SKM-1 (cell line): ENCODE measurements around the gene TULP1.
"Not testable (repeated sequence)": the region's sequence is repeated elsewhere in the genome, so short reads cannot be mapped to it uniquely, and the experiment has no call there.

Experiments used
- DNase-seq: peaks from one replicate; lab custom pipeline; 2025; ENCODE audit not compliant: unreplicated experiment; lab: John Stamatoyannopoulos, UW

Gene TULP1

GRCh38 chr6:35522151-35522550, 9.5 kb upstream of the TULP1 start:
- DNase-seq = no peak

GRCh38 chr6:35521235-35521634, 8.5 kb upstream of the TULP1 start:
- no peak for DNase-seq

- no peak for DNase-seq
Observed at GRCh38 chr6:35519313-35520015, 6.8 kb upstream of the TULP1 start.

- DNase-seq = no peak
Observed at GRCh38 chr6:35518566-35519312, 6.0 kb upstream of the TULP1 start.

GRCh38 chr6:35517978-35518377, 5.3 kb upstream of the TULP1 start:
- not testable (repeated sequence) for DNase-seq

GRCh38 chr6:35516712-35517111, 4.0 kb upstream of the TULP1 start:
- no peak for DNase-seq

GRCh38 chr6:35515939-35516338, 3.2 kb upstream of the TULP1 start:
- not testable (repeated sequence) for DNase-seq

- DNase-seq = no peak
Observed at GRCh38 chr6:35514587-35514986, 1.9 kb upstream of the TULP1 start.

GRCh38 chr6:35512006-35512405, 690 bp downstream of the TULP1 start:
- no peak for DNase-seq

- DNase-seq = no peak
Observed at GRCh38 chr6:35511562-35511941, 1.1 kb downstream of the TULP1 start.

- DNase-seq = no peak
Observed at GRCh38 chr6:35510916-35511561, 1.7 kb downstream of the TULP1 start.

- DNase-seq = no peak
Observed at GRCh38 chr6:35508542-35508941, 4.2 kb downstream of the TULP1 start.

- DNase-seq = no peak
Observed at GRCh38 chr6:35508027-35508426, 4.7 kb downstream of the TULP1 start.

GRCh38 chr6:35507221-35507620, 5.5 kb downstream of the TULP1 start:
- no peak for DNase-seq

GRCh38 chr6:35506536-35506935, 6.2 kb downstream of the TULP1 start:
- no peak for DNase-seq

- no peak for DNase-seq
Observed at GRCh38 chr6:35505999-35506412, 6.7 kb downstream of the TULP1 start.

- no peak for DNase-seq
Observed at GRCh38 chr6:35503534-35503933, 9.2 kb downstream of the TULP1 start.

GRCh38 chr6:35501784-35502183, 10.9 kb downstream of the TULP1 start:
- DNase-seq = no peak

GRCh38 chr6:35500782-35501181, 11.9 kb downstream of the TULP1 start:
- DNase-seq = no peak

- DNase-seq = no peak
Observed at GRCh38 chr6:35499372-35499771, 13.3 kb downstream of the TULP1 start.

- DNase-seq = no peak
Observed at GRCh38 chr6:35498422-35499067, 14.2 kb downstream of the TULP1 start.
